Brain microvascular endothelial cell (primary cell): ENCODE measurements around the gene SACS.

Experiments
- DNase-seq: peaks from one replicate; pipeline ENCODE4 v3.0.0-alpha.2; 2020
- H3K27ac ChIP-seq: fragments of 250-450 bp; sonication (Bioruptor Pico); 2 replicates; pipeline ENCODE4 v1.5.1; 2020; ENCODE audit warnings: mild to moderate bottlenecking, moderate library complexity
- H3K27me3 ChIP-seq: fragments of 250-450 bp; sonication (Bioruptor Pico); replicated peaks from 2 replicates; pipeline ENCODE4 v1.5.1; 2020; ENCODE audit warnings: mild to moderate bottlenecking
- H3K36me3 ChIP-seq: fragments of 250-450 bp; sonication (Bioruptor Pico); replicated peaks from 2 replicates; pipeline ENCODE4 v1.5.1; 2020; ENCODE audit warnings: mild to moderate bottlenecking
- H3K4me3 ChIP-seq: 2 replicates; pipeline ENCODE4 v1.5.1; 2011; ENCODE audit warnings: low read depth, mild to moderate bottlenecking, control low read depth, low read length, moderate library complexity
- in situ Hi-C: cut with HindIII; loops from 2 replicates; pipeline ENCODE4 v1.10.0; 2017; ENCODE audit warnings: low sequenced_read_pairs, low pct_ligation_motif_present
- TF ChIP-seq, protein P1 (sequence below): IDR thresholded peaks from 2 replicates; pipeline ENCODE4 v1.5.1; 2011; ENCODE audit warnings: low read depth, mild to moderate bottlenecking, moderate library complexity, low read length, control low read depth, inconsistent platforms; ENCODE audit errors: missing control alignments

SACS gene

GRCh38 chr13:23470790-23471614 lies 37.5 kb upstream of the SACS start:
- TF ChIP-seq, protein P1, sequence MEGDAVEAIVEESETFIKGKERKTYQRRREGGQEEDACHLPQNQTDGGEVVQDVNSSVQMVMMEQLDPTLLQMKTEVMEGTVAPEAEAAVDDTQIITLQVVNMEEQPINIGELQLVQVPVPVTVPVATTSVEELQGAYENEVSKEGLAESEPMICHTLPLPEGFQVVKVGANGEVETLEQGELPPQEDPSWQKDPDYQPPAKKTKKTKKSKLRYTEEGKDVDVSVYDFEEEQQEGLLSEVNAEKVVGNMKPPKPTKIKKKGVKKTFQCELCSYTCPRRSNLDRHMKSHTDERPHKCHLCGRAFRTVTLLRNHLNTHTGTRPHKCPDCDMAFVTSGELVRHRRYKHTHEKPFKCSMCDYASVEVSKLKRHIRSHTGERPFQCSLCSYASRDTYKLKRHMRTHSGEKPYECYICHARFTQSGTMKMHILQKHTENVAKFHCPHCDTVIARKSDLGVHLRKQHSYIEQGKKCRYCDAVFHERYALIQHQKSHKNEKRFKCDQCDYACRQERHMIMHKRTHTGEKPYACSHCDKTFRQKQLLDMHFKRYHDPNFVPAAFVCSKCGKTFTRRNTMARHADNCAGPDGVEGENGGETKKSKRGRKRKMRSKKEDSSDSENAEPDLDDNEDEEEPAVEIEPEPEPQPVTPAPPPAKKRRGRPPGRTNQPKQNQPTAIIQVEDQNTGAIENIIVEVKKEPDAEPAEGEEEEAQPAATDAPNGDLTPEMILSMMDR: no peak
- no peaks in the 10 kb centered on the region for H3K27me3 ChIP-seq
- no peak for DNase-seq
- H3K4me3 ChIP-seq: no peak overlapping the region
- in situ Hi-C loops: loop anchor here (10.0 kb wide), 1 partner anchor 84 kb away; no protein-coding TSS in a partner anchor
- no peak overlapping the region for H3K27ac ChIP-seq
- no peaks in the 10 kb centered on the region for H3K36me3 ChIP-seq

GRCh38 chr13:23469951-23470421 lies 36.5 kb upstream of the SACS start:
- Histone ChIP-seq H3K27ac (peak overlapping the region; percentile 16), H3K36me3 (no peaks in the 10 kb centered on the region), H3K27me3 (no peaks in the 10 kb centered on the region), H3K4me3 (no peak overlapping the region)
- TF ChIP-seq, protein P1: no peak
- in situ Hi-C loops: loop anchor here (10.0 kb wide), 1 partner anchor 85 kb away; no protein-coding TSS in a partner anchor
- DNase-seq: peak; percentile 86

DNA sequence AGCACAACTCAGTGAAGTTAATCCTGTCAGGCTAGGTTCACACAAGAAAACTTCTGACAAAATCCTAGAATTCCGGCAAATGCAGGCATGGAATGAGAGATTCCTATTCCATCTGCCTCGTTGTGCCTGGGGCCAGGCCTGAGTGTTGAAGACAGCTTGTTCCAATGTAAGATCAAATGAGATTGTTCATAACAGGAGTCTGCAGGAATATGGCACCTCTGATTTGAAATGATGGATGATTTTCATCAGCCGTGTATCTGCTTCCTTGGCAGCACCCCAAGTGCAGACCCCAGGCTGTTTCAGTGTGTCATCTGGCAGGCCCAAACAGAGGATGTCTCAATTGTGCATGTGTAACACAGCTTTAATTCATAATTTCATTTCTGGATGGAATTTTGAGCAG lies 35.3 kb upstream of the SACS start:
- Histone ChIP-seq H3K4me3 (no peak overlapping the region), H3K27ac (no peak overlapping the region)

GRCh38 chr13:23467932-23468278 lies 34.4 kb upstream of the SACS start:
- H3K27ac ChIP-seq: no peak overlapping the region

More for the DNA sequence above, 35.3 kb upstream of the SACS start:
- in situ Hi-C loops: no loop called here
- no peaks in the 10 kb centered on the region for H3K27me3 ChIP-seq
- TF ChIP-seq, protein P1: no peak
- no peak for DNase-seq
- no peaks in the 10 kb centered on the region for H3K36me3 ChIP-seq

DNA sequence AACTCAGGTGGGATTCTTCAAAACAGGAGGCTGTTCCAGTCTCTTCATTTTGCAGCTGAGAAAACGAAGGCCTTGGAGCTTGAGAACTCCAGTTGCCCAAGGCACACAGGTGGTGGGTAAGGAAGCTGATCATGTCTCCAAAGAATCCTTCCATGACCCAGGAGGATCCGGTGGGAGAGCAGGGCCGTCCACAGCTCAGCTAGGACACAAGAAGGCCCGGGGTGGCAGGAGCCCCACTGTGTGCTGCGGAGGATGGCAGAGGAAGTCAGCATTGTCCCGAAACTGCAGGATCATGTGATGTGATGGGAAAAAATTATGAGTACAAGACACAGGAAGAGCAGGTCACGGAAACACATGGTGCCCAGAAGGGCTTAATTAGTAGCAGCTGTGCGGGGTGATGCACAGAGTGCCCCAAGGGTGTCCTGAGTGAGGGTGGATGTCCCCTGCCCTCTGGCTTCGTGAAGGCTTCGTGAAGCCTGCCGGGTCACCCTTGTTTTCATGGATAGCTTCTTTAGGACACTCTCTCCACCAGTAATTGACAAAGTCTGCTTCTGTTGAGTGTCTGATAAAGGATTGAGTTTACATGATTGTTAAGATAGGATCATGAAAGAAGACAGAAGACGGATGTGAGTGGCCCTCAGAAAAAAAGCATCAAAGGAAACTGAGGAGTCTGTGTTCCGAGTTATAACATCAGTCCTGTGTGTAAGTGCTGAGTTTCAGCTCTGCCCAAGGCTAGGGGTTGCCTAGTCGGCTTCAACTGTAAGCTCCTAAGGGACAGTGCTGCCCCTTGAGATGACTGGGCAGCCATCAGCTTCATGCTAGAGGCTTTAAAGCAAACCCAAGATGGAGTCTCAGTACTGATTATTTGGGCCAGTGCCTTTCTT lies 33.8 kb upstream of the SACS start:
- TF ChIP-seq, protein P1: no peak
- in situ Hi-C loops: no loop called here
- H3K4me3 ChIP-seq: peak overlapping the region; percentile 10
- no peaks in the 10 kb centered on the region for H3K27me3 ChIP-seq
- no peak for DNase-seq
- H3K27ac ChIP-seq: peak overlapping the region; percentile 40
- H3K36me3 ChIP-seq: no peaks in the 10 kb centered on the region

More at GRCh38 chr13:23467932-23468278, 34.4 kb upstream of the SACS start:
- no peak for DNase-seq
- no peaks in the 10 kb centered on the region for H3K27me3 ChIP-seq
- in situ Hi-C loops: no loop called here
- H3K36me3 ChIP-seq: no peaks in the 10 kb centered on the region
- no peak overlapping the region for H3K4me3 ChIP-seq
- TF ChIP-seq, protein P1: no peak
